ENCODE measurements around the gene PSMA5. TPM values are rescaled to one million over a fixed set of nuclear protein-coding genes. Genes with fewer than 3 reads are reported as not detected.

The PSMA5 gene
- polyA plus RNA-seq, 3 donors, result 36.6 to 119 (median 118) TPM

- no peaks in the 10 kb centered on the region for H4K20me1 ChIP-seq (ENCODE audit: insufficient read depth, low read length)
- H3K36me3 ChIP-seq (replicated peaks in 1 of 2; ENCODE audit: control insufficient read depth in 1 of 2, insufficient read depth in 2 of 2, low read length in 2 of 2), result no peaks in the 10 kb centered on the region
- no peaks in the 10 kb centered on the region for H3K79me2 ChIP-seq (ENCODE audit: insufficient read depth, low read length)
- H3K27ac ChIP-seq (ENCODE audit: low read depth in 1 of 2, low read length in 2 of 2), result no peak overlapping the region
- H3K27me3 ChIP-seq (ENCODE audit: control insufficient read depth in 2 of 2, insufficient read depth in 2 of 2, low read length in 2 of 2), result peaks cover 35 to 48% of the 10 kb centered on the region in 2 donors
- no peak overlapping the region for H3K9ac ChIP-seq (ENCODE audit: insufficient read depth, low read length, poor library complexity, severe bottlenecking)
- Mint-ChIP-seq H3K4me1 (peaks cover 5% of the 10 kb centered on the region), H3K27me3 (ENCODE audit: low read depth in 3 of 3) (peaks cover 61 to 73% (median 64%) of the 10 kb centered on the region in 3 donors), H3K4me3 (no peak overlapping the region), H3K9me3 (peaks cover 0 to 4% (median 0%) of the 10 kb centered on the region in 7 donors), H3K27ac (no peak overlapping the region), H3K36me3 (no peaks in the 10 kb centered on the region)
- peaks cover 0 to 6% of the 10 kb centered on the region in 2 donors for H3K9me3 ChIP-seq (replicated peaks in 1 of 2; ENCODE audit: control insufficient read depth in 1 of 2, insufficient read depth in 1 of 2, low read length in 2 of 2)
- H3K4me3 ChIP-seq (replicated peaks in 1 of 3; ENCODE audit: low read depth in 2 of 3, low read length in 3 of 3), result no peak overlapping the region
- H3K4me2 ChIP-seq (replicated peaks; ENCODE audit: extremely low read depth, low read length, poor library complexity, severe bottlenecking), result no peak overlapping the region
- no peak for DNase-seq
- peaks cover 2% of the 10 kb centered on the region in 2 donors for H3K4me1 ChIP-seq (ENCODE audit: control insufficient read depth in 1 of 2, insufficient read depth in 2 of 2, low read length in 2 of 2)
- H2AFZ ChIP-seq (ENCODE audit: insufficient read depth, low read depth, low read length, poor library complexity, severe bottlenecking), result no peak overlapping the region
- WGBS (ENCODE audit: insufficient coverage), result 80% methylated on average over 2 of the region's 3 CpGs
- intact Hi-C loops (cut with micrococcal nuclease), result no loop called here
- no peak for TF ChIP-seq CTCF (IDR thresholded peaks at IDR 0.05)
Observed at GRCh38 chr1:109472779-109473178, 46.5 kb upstream of the PSMA5 start.

GRCh38 chr1:109470245-109470644, 44.0 kb upstream of the PSMA5 start:
- WGBS (ENCODE audit: insufficient coverage), result 62% methylated on average over 4 of the region's 6 CpGs
- Histone ChIP-seq H3K9ac (ENCODE audit: insufficient read depth, low read length, poor library complexity, severe bottlenecking) (no peak overlapping the region), H4K20me1 (ENCODE audit: insufficient read depth, low read length) (no peaks in the 10 kb centered on the region), H3K4me1 (ENCODE audit: control insufficient read depth in 1 of 2, insufficient read depth in 2 of 2, low read length in 2 of 2) (peaks cover 9 to 12% of the 10 kb centered on the region in 2 donors), H3K79me2 (ENCODE audit: insufficient read depth, low read length) (no peaks in the 10 kb centered on the region), H3K4me2 (replicated peaks; ENCODE audit: extremely low read depth, low read length, poor library complexity, severe bottlenecking) (no peak overlapping the region), H2AFZ (ENCODE audit: insufficient read depth, low read depth, low read length, poor library complexity, severe bottlenecking) (no peak overlapping the region), H3K36me3 (replicated peaks in 1 of 2; ENCODE audit: control insufficient read depth in 1 of 2, insufficient read depth in 2 of 2, low read length in 2 of 2) (no peaks in the 10 kb centered on the region), H3K9me3 (replicated peaks in 1 of 2; ENCODE audit: control insufficient read depth in 1 of 2, insufficient read depth in 1 of 2, low read length in 2 of 2) (peaks cover 0 to 14% of the 10 kb centered on the region in 2 donors), H3K27ac (ENCODE audit: low read depth in 1 of 2, low read length in 2 of 2) (no peak overlapping the region), H3K27me3 (ENCODE audit: control insufficient read depth in 2 of 2, insufficient read depth in 2 of 2, low read length in 2 of 2) (peaks cover 56 to 72% of the 10 kb centered on the region in 2 donors), H3K4me3 (replicated peaks in 1 of 3; ENCODE audit: low read depth in 2 of 3, low read length in 3 of 3) (no peak overlapping the region)
- H3K27me3 Mint-ChIP-seq (ENCODE audit: low read depth in 3 of 3), result peaks cover 77 to 91% (median 78%) of the 10 kb centered on the region in 3 donors
- H3K36me3 Mint-ChIP-seq, result peaks cover 0 to 4% of the 10 kb centered on the region in 2 donors
- no peak for DNase-seq
- H3K27ac Mint-ChIP-seq, result no peak overlapping the region
- intact Hi-C loops (cut with micrococcal nuclease), result no loop called here
- H3K9me3 Mint-ChIP-seq, result peaks cover 0 to 16% (median 7%) of the 10 kb centered on the region in 7 donors
- TF ChIP-seq CTCF (IDR thresholded peaks at IDR 0.05), result no peak
- H3K4me3 Mint-ChIP-seq, result peak overlapping the region in 1 of 2 donors; percentile 66
- H3K4me1 Mint-ChIP-seq, result peaks cover 10% of the 10 kb centered on the region
